GM12875 (cell line): Measurements from ENCODE around the gene HK2.

Experiments used
- H3K4me3 ChIP-seq: one replicate; pipeline ENCODE4 v1.5.1; 2011; ENCODE audit warnings: low read depth, low read length, control low read depth
- TF ChIP-seq, protein P1 (sequence below): IDR thresholded peaks from 2 replicates; pipeline ENCODE4 v1.5.1; 2011; ENCODE audit warnings: low read depth, mild to moderate bottlenecking, control low read depth, inconsistent platforms, low read length, moderate library complexity, borderline replicate concordance; ENCODE audit not compliant: insufficient read depth

HK2 gene

DNA sequence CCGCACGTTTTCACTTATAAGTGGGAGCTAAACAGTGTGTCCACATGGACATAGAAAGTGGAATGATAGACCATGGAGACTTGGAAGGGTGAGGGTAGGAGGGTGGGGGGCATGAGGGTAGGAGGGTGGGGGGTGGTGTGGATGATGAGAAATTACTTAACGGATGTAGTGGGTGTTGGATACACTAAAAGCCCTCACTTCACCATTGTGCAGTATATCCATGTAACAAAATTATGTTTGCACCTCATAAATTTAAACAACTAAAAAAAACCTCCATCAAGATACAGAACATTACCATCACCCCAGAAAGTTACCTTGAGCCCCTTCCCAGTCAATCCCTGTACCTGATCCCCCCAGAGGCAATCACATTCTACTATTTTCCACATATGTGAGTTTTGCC is 26.2 kb downstream of the HK2 start:
- TF ChIP-seq, protein P1, sequence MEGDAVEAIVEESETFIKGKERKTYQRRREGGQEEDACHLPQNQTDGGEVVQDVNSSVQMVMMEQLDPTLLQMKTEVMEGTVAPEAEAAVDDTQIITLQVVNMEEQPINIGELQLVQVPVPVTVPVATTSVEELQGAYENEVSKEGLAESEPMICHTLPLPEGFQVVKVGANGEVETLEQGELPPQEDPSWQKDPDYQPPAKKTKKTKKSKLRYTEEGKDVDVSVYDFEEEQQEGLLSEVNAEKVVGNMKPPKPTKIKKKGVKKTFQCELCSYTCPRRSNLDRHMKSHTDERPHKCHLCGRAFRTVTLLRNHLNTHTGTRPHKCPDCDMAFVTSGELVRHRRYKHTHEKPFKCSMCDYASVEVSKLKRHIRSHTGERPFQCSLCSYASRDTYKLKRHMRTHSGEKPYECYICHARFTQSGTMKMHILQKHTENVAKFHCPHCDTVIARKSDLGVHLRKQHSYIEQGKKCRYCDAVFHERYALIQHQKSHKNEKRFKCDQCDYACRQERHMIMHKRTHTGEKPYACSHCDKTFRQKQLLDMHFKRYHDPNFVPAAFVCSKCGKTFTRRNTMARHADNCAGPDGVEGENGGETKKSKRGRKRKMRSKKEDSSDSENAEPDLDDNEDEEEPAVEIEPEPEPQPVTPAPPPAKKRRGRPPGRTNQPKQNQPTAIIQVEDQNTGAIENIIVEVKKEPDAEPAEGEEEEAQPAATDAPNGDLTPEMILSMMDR: no peak
- H3K4me3 ChIP-seq: no peak overlapping the region

DNA sequence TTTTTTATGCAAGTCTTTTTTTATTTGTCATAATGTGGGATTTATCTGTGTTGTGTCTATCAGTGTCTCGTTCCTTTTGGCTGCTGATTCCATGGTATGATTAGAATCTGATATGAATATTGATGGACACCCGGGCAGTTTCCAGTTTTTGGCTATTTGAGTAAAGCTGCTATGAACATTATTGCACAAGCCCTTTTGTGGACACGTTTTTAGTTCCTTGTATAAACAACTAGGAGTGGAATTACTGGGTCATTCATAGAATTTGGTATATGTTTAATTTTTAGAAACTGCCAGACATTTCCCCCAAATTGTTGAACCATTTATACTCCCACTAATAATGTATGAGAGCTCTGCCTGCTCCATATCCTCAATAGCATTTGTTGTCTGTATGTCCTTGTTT is 26.6 kb downstream of the HK2 start:
- no peak overlapping the region for H3K4me3 ChIP-seq
- TF ChIP-seq, protein P1: no peak

DNA sequence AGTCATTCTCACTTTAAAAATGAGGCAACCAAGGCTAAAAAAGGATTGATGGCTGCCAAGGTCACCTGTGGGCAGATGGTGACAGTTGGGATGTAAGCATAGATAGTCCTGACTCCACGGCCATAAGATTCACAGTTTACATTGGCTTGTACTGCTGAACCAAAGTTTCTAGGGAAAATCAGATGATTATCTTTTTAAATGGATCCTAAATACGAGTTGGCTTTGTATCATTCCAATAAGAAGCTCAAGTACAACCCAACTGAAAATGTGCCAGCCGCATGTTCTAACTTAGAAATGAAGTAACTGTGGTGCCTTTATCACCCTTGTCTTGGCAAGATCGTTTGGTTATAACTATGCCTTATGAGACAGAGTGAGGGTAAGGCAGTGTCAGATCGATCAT is 27.6 kb downstream of the HK2 start:
- TF ChIP-seq, protein P1: no peak
- no peak overlapping the region for H3K4me3 ChIP-seq

DNA sequence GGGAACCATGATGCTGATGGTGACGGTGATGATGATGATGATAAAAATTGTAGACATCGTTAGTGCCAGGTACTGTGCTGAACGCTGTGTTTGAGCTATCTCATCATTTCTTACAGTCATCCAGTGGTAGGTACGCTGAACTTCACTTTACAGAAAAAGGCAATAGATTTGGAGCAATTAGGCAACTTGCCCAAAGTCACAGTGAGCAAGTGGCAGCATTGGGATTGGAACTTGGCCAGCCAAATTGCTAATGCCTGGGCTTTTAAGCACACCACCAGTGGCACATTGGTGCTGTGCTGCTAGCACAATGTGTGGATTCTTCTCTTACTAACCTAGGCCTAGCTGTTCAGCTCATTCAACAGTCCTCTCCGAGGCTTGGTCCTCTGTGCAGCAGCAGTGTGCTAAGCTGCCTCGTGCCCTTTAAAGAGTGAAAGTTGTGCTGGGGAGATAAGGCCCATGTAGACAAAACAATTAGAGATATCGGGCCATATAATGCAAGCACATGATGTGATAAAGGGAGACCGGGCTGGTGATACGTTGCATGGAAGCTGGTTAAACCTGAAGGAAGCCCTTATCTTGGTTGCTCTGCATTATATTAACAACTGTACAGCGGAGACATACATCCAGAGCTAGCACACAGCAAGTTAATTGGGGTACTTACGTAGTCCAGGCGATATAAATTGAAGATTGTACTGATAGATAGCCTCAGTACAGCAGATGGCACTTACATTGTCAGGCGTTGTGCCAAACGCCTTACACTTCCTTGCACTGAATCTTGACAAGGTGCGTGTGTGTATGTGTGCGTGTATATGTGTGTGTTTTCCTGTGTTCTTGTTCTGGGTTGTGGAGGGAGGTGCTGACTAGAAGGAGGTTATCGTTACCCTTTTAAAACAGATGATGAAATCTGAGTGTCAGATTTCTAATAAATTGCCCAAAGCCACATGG is 28.4 kb downstream of the HK2 start:
- TF ChIP-seq, protein P1: no peak
- no peak overlapping the region for H3K4me3 ChIP-seq

DNA sequence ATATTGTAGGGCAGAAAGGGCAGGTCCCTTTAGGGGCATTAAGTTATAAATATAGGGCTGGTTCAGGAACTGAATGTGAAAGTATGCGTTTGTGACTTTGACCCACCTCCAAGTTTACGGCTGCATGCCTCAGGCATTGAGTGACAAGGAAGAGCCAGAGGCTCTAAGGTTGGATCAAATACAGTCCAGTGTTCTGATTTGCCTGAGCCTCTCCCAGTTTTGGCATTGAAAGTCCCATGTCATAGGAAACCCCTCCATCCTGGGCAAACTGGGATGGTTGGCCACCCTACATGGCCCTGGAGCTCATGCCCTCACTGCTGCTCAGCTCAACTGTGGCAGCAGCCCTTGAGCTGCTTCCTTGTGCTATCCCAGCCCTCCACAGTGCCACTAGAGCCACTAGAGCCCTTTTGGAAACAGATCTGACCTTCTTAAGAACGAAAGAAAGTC is 29.9 kb downstream of the HK2 start:
- TF ChIP-seq, protein P1: no peak
- no peak overlapping the region for H3K4me3 ChIP-seq

DNA sequence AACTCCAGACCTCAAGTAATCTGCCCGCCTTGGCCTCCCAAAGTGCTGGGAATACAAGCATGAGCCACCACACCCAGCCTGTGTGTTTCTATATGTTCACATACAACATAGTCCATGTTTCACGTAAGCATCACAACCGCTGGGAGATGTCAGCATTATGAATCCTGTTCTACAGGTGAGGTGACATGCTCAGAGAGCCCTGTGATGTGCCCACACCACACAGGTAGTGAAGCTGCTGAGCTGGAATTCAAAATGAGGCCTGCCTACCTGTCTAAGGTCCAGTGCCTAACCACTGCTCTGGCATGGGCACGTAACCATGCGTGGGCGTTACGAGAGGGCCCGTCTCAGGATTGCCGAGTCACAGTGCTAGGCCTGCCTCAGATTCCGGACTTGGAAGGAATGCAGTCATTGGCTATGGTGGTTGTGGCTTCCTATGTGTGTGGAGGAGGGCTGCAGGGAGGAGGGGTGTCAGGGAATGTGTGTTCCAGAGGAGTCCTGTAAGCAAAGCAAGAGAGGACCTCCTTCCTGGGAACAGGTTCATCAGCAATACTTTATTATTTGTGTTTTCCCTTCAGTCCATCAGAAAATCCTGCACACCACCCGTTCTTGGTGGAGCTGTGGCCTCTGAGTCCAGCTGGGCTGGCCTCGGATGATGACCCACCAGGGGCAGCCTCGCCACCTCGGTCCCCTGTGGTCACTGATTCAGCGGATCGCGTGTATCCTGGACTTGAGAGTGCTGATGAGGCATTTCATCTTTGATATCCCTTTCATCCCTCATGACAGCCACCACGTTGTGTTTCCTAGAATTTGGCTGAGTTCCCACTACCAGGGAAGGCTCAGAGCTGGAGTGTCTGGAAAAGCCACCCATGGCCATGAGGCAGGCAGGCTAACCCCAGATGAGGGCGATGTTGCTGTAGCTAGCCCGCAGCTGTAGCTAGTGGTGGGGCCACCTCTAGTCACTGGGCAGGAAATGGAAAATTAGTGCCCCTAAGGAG is 31.1 kb downstream of the HK2 start:
- H3K4me3 ChIP-seq: no peak overlapping the region
- TF ChIP-seq, protein P1: no peak
